Measurements from ENCODE around the gene DIS3L2.

DIS3L2 gene

GRCh38 chr2:232052591-232052990, 91.1 kb downstream of the DIS3L2 start:
- DNase-seq (ENCODE audit: low read depth in 2 of 3, low spot score in 2 of 3): no peak

- DNase-seq (ENCODE audit: low read depth in 2 of 3, low spot score in 2 of 3): no peak
Observed at GRCh38 chr2:232053777-232054176, 92.3 kb downstream of the DIS3L2 start.

- no peak for DNase-seq (ENCODE audit: low read depth in 2 of 3, low spot score in 2 of 3)
Observed at GRCh38 chr2:232058063-232058877, 96.8 kb downstream of the DIS3L2 start.

- no peak for DNase-seq (ENCODE audit: low read depth in 2 of 3, low spot score in 2 of 3)
Observed at GRCh38 chr2:232058931-232059330, 97.4 kb downstream of the DIS3L2 start.

- DNase-seq (ENCODE audit: low read depth in 2 of 3, low spot score in 2 of 3): no peak
Observed at GRCh38 chr2:232061265-232061664, 99.8 kb downstream of the DIS3L2 start.

GRCh38 chr2:232073026-232073425, 111.5 kb downstream of the DIS3L2 start:
- DNase-seq (ENCODE audit: low read depth in 2 of 3, low spot score in 2 of 3): no peak

- no peak for DNase-seq (ENCODE audit: low read depth in 2 of 3, low spot score in 2 of 3)
Observed at GRCh38 chr2:232073699-232074098, 112.2 kb downstream of the DIS3L2 start.

- no peak for DNase-seq (ENCODE audit: low read depth in 2 of 3, low spot score in 2 of 3)
Observed at GRCh38 chr2:232075080-232075479, 113.6 kb downstream of the DIS3L2 start.

GRCh38 chr2:232075859-232076258, 114.3 kb downstream of the DIS3L2 start:
- DNase-seq (ENCODE audit: low read depth in 2 of 3, low spot score in 2 of 3): no peak

GRCh38 chr2:232076272-232076671, 114.8 kb downstream of the DIS3L2 start:
- DNase-seq (ENCODE audit: low read depth in 2 of 3, low spot score in 2 of 3): no peak

GRCh38 chr2:232076736-232077135, 115.2 kb downstream of the DIS3L2 start:
- DNase-seq (ENCODE audit: low read depth in 2 of 3, low spot score in 2 of 3): no peak

- DNase-seq (ENCODE audit: low read depth in 2 of 3, low spot score in 2 of 3): no peak
Observed at GRCh38 chr2:232085164-232085563, 123.7 kb downstream of the DIS3L2 start.

GRCh38 chr2:232085826-232086425, 124.4 kb downstream of the DIS3L2 start:
- no peak for DNase-seq (ENCODE audit: low read depth in 2 of 3, low spot score in 2 of 3)

- DNase-seq (ENCODE audit: low read depth in 2 of 3, low spot score in 2 of 3): no peak
Observed at GRCh38 chr2:232088771-232089170, 127.3 kb downstream of the DIS3L2 start.

- no peak for DNase-seq (ENCODE audit: low read depth in 2 of 3, low spot score in 2 of 3)
Observed at GRCh38 chr2:232094201-232094600, 132.7 kb downstream of the DIS3L2 start.

GRCh38 chr2:232094883-232095282, 133.4 kb downstream of the DIS3L2 start:
- DNase-seq (ENCODE audit: low read depth in 2 of 3, low spot score in 2 of 3): no peak

GRCh38 chr2:232097260-232097659, 135.7 kb downstream of the DIS3L2 start:
- DNase-seq (ENCODE audit: low read depth in 2 of 3, low spot score in 2 of 3): no peak

- DNase-seq (ENCODE audit: low read depth in 2 of 3, low spot score in 2 of 3): no peak
Observed at GRCh38 chr2:232097758-232098157, 136.2 kb downstream of the DIS3L2 start.

GRCh38 chr2:232102380-232102779, 140.9 kb downstream of the DIS3L2 start:
- no peak for DNase-seq (ENCODE audit: low read depth in 2 of 3, low spot score in 2 of 3)

- no peak for DNase-seq (ENCODE audit: low read depth in 2 of 3, low spot score in 2 of 3)
Observed at GRCh38 chr2:232103140-232103737, 141.7 kb downstream of the DIS3L2 start.

GRCh38 chr2:232104076-232104646, 142.6 kb downstream of the DIS3L2 start:
- no peak for DNase-seq (ENCODE audit: low read depth in 2 of 3, low spot score in 2 of 3)

- no peak for DNase-seq (ENCODE audit: low read depth in 2 of 3, low spot score in 2 of 3)
Observed at GRCh38 chr2:232111551-232111950, 150.0 kb downstream of the DIS3L2 start.

Data from activated CD8-positive, alpha-beta memory T cell treated with anti-CD3 and anti-CD28 coated beads for 48 hours (primary cell).